SK-N-MC (cell line): ENCODE measurements around the gene PPP1R7.

Experiments
- EZH2 ChIP-seq: fragments of 200-600 bp; sonication (generic); IDR thresholded peaks from one replicate; pipeline ENCODE4 v1.6.1; 2017; ENCODE audit warnings: antibody characterized with exemption
- FOXP2 ChIP-seq: optimal IDR thresholded peaks from 2 replicates; pipeline ENCODE3; 2011; ENCODE audit warnings: mild to moderate bottlenecking, moderate library complexity; ENCODE audit not compliant: insufficient read depth; ENCODE audit errors: extremely low read length, control extremely low read depth
- POLR2AphosphoS5 ChIP-seq: IDR thresholded peaks from 2 replicates; pipeline ENCODE4 v1.6.1; 2012; ENCODE audit warnings: mild to moderate bottlenecking, low read depth, low read length, borderline replicate concordance

DNA sequence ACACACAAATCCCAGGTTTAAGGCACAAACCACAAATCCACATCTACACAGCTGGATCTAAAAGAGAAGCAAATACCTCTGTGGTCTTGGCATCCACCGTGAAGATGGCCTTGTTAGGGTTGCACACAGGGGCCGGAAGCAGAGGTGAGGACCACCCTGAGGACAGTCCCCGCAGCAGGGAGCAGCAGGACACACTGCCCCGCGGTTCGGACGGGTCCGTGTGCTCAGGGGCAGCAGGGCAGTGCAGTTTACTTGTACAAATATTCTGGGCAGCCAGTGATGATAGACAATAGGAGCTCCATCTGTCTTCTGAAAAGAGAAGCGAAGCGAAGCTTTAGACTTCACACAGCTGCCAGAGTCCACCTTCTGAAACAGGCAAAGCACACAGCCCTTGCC, 9.8 kb upstream of the PPP1R7 start:
- TF ChIP-seq EZH2 (no peak), POLR2AphosphoS5 (no peak), FOXP2 (no peak)
